ENCODE measurements around the gene PCDHGA9.
"Not testable (repeated sequence)": the region's sequence is repeated elsewhere in the genome, so short reads cannot be mapped to it uniquely, and the experiment has no call there.

Gene PCDHGA9

GRCh38 chr5:141402553-141403243 lies at the start of gene PCDHGA9:
TSS of gene PCDHGA9 (plus strand) at chr5:141402778. CDS start at chr5:141402953, 175 bp downstream.
- DNase-seq = peak in 2 of 58 donors; percentile 21 to 27

GRCh38 chr5:141354900-141355469 lies 47.6 kb upstream of the PCDHGA9 start, which contains the start of gene PCDHGA4:
TSS of gene PCDHGA4 (plus strand) at chr5:141355021. CDS start at chr5:141355108, 87 bp downstream.
- DNase-seq = no peak

- DNase-seq = no peak
Observed at GRCh38 chr5:141355641-141356040, 46.9 kb upstream of the PCDHGA9 start.

- no peak for DNase-seq
Observed at GRCh38 chr5:141356133-141356532, 46.4 kb upstream of the PCDHGA9 start.

- DNase-seq = no peak
Observed at GRCh38 chr5:141356950-141357349, 45.6 kb upstream of the PCDHGA9 start.

- no peak for DNase-seq
Observed at GRCh38 chr5:141359790-141360426, 42.7 kb upstream of the PCDHGA9 start, which contains the start of gene PCDHGB2. TSS of gene PCDHGB2 (plus strand) at chr5:141359994. CDS start at chr5:141360136, 142 bp downstream.

GRCh38 chr5:141360685-141361084 lies 41.9 kb upstream of the PCDHGA9 start:
- no peak for DNase-seq

- DNase-seq = no peak
Observed at GRCh38 chr5:141362719-141363118, 39.9 kb upstream of the PCDHGA9 start.

GRCh38 chr5:141363952-141364660 lies 38.5 kb upstream of the PCDHGA9 start, which contains the start of gene PCDHGA5:
TSS of gene PCDHGA5 (plus strand) at chr5:141364162. CDS start at chr5:141364331, 169 bp downstream.
- no peak for DNase-seq

- DNase-seq = no peak
Observed at GRCh38 chr5:141366016-141366896, 36.3 kb upstream of the PCDHGA9 start.

GRCh38 chr5:141369994-141370848 lies 32.4 kb upstream of the PCDHGA9 start, which contains the start of gene PCDHGB3:
TSS of gene PCDHGB3 (plus strand) at chr5:141370242. CDS start at chr5:141370395, 153 bp downstream.
- DNase-seq = no peak

- DNase-seq = no peak
Observed at GRCh38 chr5:141371572-141372475, 30.8 kb upstream of the PCDHGA9 start.

- DNase-seq = no peak
Observed at GRCh38 chr5:141373673-141374317, 28.8 kb upstream of the PCDHGA9 start, which contains the start of gene PCDHGA6. TSS of gene PCDHGA6 (plus strand) at chr5:141373891. CDS start at chr5:141374084, 193 bp downstream.

GRCh38 chr5:141374627-141375026 lies 28.0 kb upstream of the PCDHGA9 start:
- DNase-seq = no peak

- not testable (repeated sequence) for DNase-seq
Observed at GRCh38 chr5:141375444-141376155, 27.0 kb upstream of the PCDHGA9 start.

- DNase-seq = no peak
Observed at GRCh38 chr5:141382469-141383294, 19.9 kb upstream of the PCDHGA9 start, which contains the start of gene PCDHGA7. TSS of gene PCDHGA7 (plus strand) at chr5:141382742. CDS start at chr5:141382900, 158 bp downstream.

Data from anterior cingulate cortex (tissue), 58 donors.